ENCODE measurements around the gene PPM1B. TPM values are rescaled to one million over a fixed set of nuclear protein-coding genes. Genes with fewer than 3 reads are reported as not detected.
"Not testable (repeated sequence)": the region's sequence is repeated elsewhere in the genome, so short reads cannot be mapped to it uniquely, and the experiment has no call there.

PPM1B gene
- total and polyA plus RNA-seq, 2 of the 8 experiments (the other 6 are each of a cell fraction or from before 2014, with no cell fraction given): 43.6 to 126 TPM

DNA sequence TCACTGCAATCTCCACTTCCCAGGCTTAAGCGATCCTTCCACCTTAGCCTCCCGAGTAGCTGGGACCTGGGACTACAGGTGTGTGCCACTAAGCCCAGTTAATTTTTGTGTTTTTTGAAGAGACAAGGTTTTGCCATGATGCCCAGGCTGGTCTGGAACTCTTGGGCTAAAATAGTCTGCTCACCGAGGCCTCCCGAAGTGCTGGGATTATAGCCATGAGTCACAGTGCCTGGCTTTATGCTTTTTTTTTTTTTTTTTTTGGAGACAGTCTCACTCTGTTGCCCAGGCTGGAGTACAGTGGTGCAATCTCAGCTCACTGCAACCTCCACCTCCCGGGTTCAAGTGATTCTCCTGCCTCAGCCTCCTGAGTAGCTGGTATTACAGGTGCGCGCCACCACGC is 39.0 kb downstream of the PPM1B start:
- H3K14ac ChIP-seq (ENCODE audit: insufficient read length); DNase-seq (ENCODE audit: low read depth in 1 of 2, low spot score in 2 of 2); H3K56ac ChIP-seq (replicated peaks; ENCODE audit: insufficient read length, low read depth, low read length); H3K4me3 ChIP-seq (ENCODE audit: extremely low read depth in 1 of 4, insufficient read depth in 2 of 4, low read depth in 3 of 4, low read length in 4 of 4); H2AFZ ChIP-seq (ENCODE audit: low read length); H4K91ac ChIP-seq (replicated peaks; ENCODE audit: insufficient read length, low read length); H2BK120ac ChIP-seq (replicated peaks; ENCODE audit: low read depth, low read length); H3K18ac ChIP-seq (ENCODE audit: extremely low read depth, low read length); H2BK12ac ChIP-seq (ENCODE audit: low read depth, low read length); H4K20me1 ChIP-seq (replicated peaks in 1 of 2; ENCODE audit: control insufficient read depth in 1 of 2, insufficient read depth in 2 of 2, low read length in 2 of 2); H2BK15ac ChIP-seq (ENCODE audit: low read length); H3K79me1 ChIP-seq (ENCODE audit: low read depth, low read length); H3K4ac ChIP-seq (replicated peaks; ENCODE audit: insufficient read length, low read depth, low read length); H4K5ac ChIP-seq (ENCODE audit: insufficient read length, low read depth, low read length); H4K8ac ChIP-seq (ENCODE audit: extremely low read depth, insufficient read depth, low read length); H2BK5ac ChIP-seq (ENCODE audit: low read depth, low read length); H3K9ac ChIP-seq (replicated peaks in 1 of 4; ENCODE audit: extremely low read depth in 1 of 4, low read depth in 3 of 4, low read length in 3 of 4); H3K9me3 ChIP-seq (ENCODE audit: insufficient read depth in 2 of 2, low read depth in 1 of 2, low read length in 1 of 2); H3K4me2 ChIP-seq (ENCODE audit: insufficient read depth in 1 of 2, low read depth in 2 of 2, low read length in 2 of 2); H3K23ac ChIP-seq (ENCODE audit: insufficient read length); H2AK5ac ChIP-seq (ENCODE audit: low read depth, low read length); H3K27ac ChIP-seq (ENCODE audit: low read depth, low read length); H3K4me1 ChIP-seq (replicated peaks in 1 of 4; ENCODE audit: control insufficient read depth in 3 of 4, insufficient read depth in 4 of 4, low read length in 3 of 4); H3K27me3 ChIP-seq (replicated peaks in 1 of 4; ENCODE audit: control insufficient read depth in 3 of 4, extremely low read depth in 1 of 4, insufficient read depth in 3 of 4, low read length in 3 of 4); H3K23me2 ChIP-seq (ENCODE audit: low read depth, low read length); FAIRE-seq; H2BK20ac ChIP-seq (ENCODE audit: low read length): not testable (repeated sequence)
- 95% methylated on average over 8 of the region's 8 CpGs; no CpG with 5 or more reads in 1 of the 2 experiments for WGBS, 2 experiments (ENCODE audit: extremely low coverage in 1 of 2, insufficient coverage in 1 of 2, insufficient read length in 1 of 2, insufficient replicate concordance in 2 of 2, low coverage in 1 of 2, low lambda C conversion rate in 2 of 2, missing lambda C conversion rate in 1 of 2)
- peaks cover 0 to 57% (median 3%) of the 10 kb centered on the region in 4 experiments; a peak in 6 of 8 replicates for H3K36me3 ChIP-seq (ENCODE audit: control insufficient read depth in 2 of 4, insufficient read depth in 4 of 4, low read length in 3 of 4)
- POLR2A ChIA-PET (ENCODE audit: partially characterized antibody): interaction anchor here (0.9 kb wide), 1 partner anchor 26 kb away, joined by 6 read pairs; no protein-coding TSS in a partner anchor
- CTCF ChIA-PET (ENCODE audit: partially characterized antibody): interaction anchor here (0.7 kb wide), 1 partner anchor 154 kb away, joined by 3 read pairs; the partner anchor contains the start of gene CAMKMT
- H3K79me2 ChIP-seq (ENCODE audit: control insufficient read depth in 1 of 2, insufficient read depth in 2 of 2, low read length in 2 of 2): peaks cover 5 to 97% of the 10 kb centered on the region in 2 experiments; a peak in 3 of 4 replicates
